Measurements from ENCODE around the gene MIF4GD.
A peak's percentile ranks its signal among the peaks of the same experiment; 100 is the strongest.

GRCh38 chr17:75238684-75239191 is 32.3 kb downstream of the MIF4GD start:
- TF ChIP-seq CTCF (conservative IDR thresholded peaks at IDR 0.05) (peak; percentile 94), ZFX (IDR thresholded peaks at IDR 0.05) (no peak)

Data from C4-2B (cell line).